HG02759 (cell line): ENCODE measurements around the gene ACOT4.
A peak's percentile ranks its signal among the peaks of the same experiment; 100 is the strongest.
"Not testable (repeated sequence)": the region's sequence is repeated elsewhere in the genome, so short reads cannot be mapped to it uniquely, and the experiment has no call there.

Experiments
- ATAC-seq: cut with Tn5 transposase; IDR thresholded peaks from one replicate; pipeline ENCODE4 v1.9.1; 2021; ENCODE audit warnings: mild to moderate bottlenecking, moderate library complexity; ENCODE audit not compliant: unreplicated experiment

ACOT4 gene

GRCh38 chr14:73576391-73576790 lies 15.3 kb upstream of the ACOT4 start:
- ATAC-seq, result no peak

- ATAC-seq, result not testable (repeated sequence)
Measured at GRCh38 chr14:73577214-73577613, 14.5 kb upstream of the ACOT4 start.

- ATAC-seq, result peak; percentile 49
Measured at GRCh38 chr14:73582102-73582979, 9.3 kb upstream of the ACOT4 start.

- no peak for ATAC-seq
Measured at GRCh38 chr14:73588695-73589094, 3.0 kb upstream of the ACOT4 start.

- no peak for ATAC-seq
Measured at GRCh38 chr14:73589116-73589515, 2.6 kb upstream of the ACOT4 start.

- ATAC-seq, result not testable (repeated sequence)
Measured at GRCh38 chr14:73590673-73591004, 1.0 kb upstream of the ACOT4 start.

- ATAC-seq, result no peak
Measured at GRCh38 chr14:73594491-73594890, 2.8 kb downstream of the ACOT4 start.

- no peak for ATAC-seq
Measured at GRCh38 chr14:73599499-73599898, 7.8 kb downstream of the ACOT4 start.

GRCh38 chr14:73602994-73603393 lies 11.3 kb downstream of the ACOT4 start:
- ATAC-seq, result no peak

- ATAC-seq, result no peak
Measured at GRCh38 chr14:73606271-73606670, 14.6 kb downstream of the ACOT4 start.

GRCh38 chr14:73607241-73607640 lies 15.6 kb downstream of the ACOT4 start:
- no peak for ATAC-seq

- ATAC-seq, result no peak
Measured at GRCh38 chr14:73610687-73611086, 19.0 kb downstream of the ACOT4 start.

- ATAC-seq, result peak; percentile 76
Measured at GRCh38 chr14:73612339-73613045, 20.8 kb downstream of the ACOT4 start, which contains the start of gene ACOT6. Gene ACOT6, plus strand, starts transcription at chr14:73612517. Its CDS starts 55 bp downstream, at chr14:73612572.

GRCh38 chr14:73613046-73613383 lies 21.3 kb downstream of the ACOT4 start:
- peak; percentile 20 for ATAC-seq

GRCh38 chr14:73613419-73613963 lies 21.8 kb downstream of the ACOT4 start:
- no peak for ATAC-seq

GRCh38 chr14:73616831-73617230 lies 25.2 kb downstream of the ACOT4 start:
- no peak for ATAC-seq

- no peak for ATAC-seq
Measured at GRCh38 chr14:73619524-73619923, 27.9 kb downstream of the ACOT4 start.

- no peak for ATAC-seq
Measured at GRCh38 chr14:73620268-73620667, 28.6 kb downstream of the ACOT4 start.

GRCh38 chr14:73623504-73624054 lies 31.9 kb downstream of the ACOT4 start:
- ATAC-seq, result no peak

- no peak for ATAC-seq
Measured at GRCh38 chr14:73625706-73626105, 34.0 kb downstream of the ACOT4 start.

- no peak for ATAC-seq
Measured at GRCh38 chr14:73627151-73627558, 35.5 kb downstream of the ACOT4 start.
